DMS153 (cell line): Measurements from ENCODE around the gene SPTLC1.

Experiments used
- DNase-seq: peaks from one replicate; lab custom pipeline; 2025; lab: John Stamatoyannopoulos, UW

Gene SPTLC1

GRCh38 chr9:92094655-92095054 lies 20.6 kb downstream of the SPTLC1 start:
- no peak for DNase-seq

- no peak for DNase-seq
Measured at GRCh38 chr9:92077888-92078287, 37.3 kb downstream of the SPTLC1 start.

- no peak for DNase-seq
Measured at GRCh38 chr9:92071634-92072033, 43.6 kb downstream of the SPTLC1 start.

GRCh38 chr9:92066168-92066567 lies 49.0 kb downstream of the SPTLC1 start:
- no peak for DNase-seq

- no peak for DNase-seq
Measured at GRCh38 chr9:92064711-92065110, 50.5 kb downstream of the SPTLC1 start.

- no peak for DNase-seq
Measured at GRCh38 chr9:92061184-92061583, 54.0 kb downstream of the SPTLC1 start.

GRCh38 chr9:92059661-92060060 lies 55.6 kb downstream of the SPTLC1 start:
- DNase-seq, result no peak

GRCh38 chr9:92058723-92059444 lies 56.3 kb downstream of the SPTLC1 start:
- DNase-seq, result no peak

GRCh38 chr9:92058026-92058425 lies 57.2 kb downstream of the SPTLC1 start:
- no peak for DNase-seq

- no peak for DNase-seq
Measured at GRCh38 chr9:92057226-92057625, 58.0 kb downstream of the SPTLC1 start.

- DNase-seq, result no peak
Measured at GRCh38 chr9:92055624-92056023, 59.6 kb downstream of the SPTLC1 start.

GRCh38 chr9:92048924-92049625 lies 66.1 kb downstream of the SPTLC1 start:
- DNase-seq, result no peak

- no peak for DNase-seq
Measured at GRCh38 chr9:92047500-92047899, 67.7 kb downstream of the SPTLC1 start.

- DNase-seq, result no peak
Measured at GRCh38 chr9:92046676-92047075, 68.5 kb downstream of the SPTLC1 start.

- DNase-seq, result no peak
Measured at GRCh38 chr9:92044936-92045335, 70.3 kb downstream of the SPTLC1 start.

GRCh38 chr9:92043002-92043401 lies 72.2 kb downstream of the SPTLC1 start:
- no peak for DNase-seq

- DNase-seq, result no peak
Measured at GRCh38 chr9:92042260-92042659, 73.0 kb downstream of the SPTLC1 start.

- DNase-seq, result no peak
Measured at GRCh38 chr9:92036756-92037155, 78.5 kb downstream of the SPTLC1 start.

- DNase-seq, result no peak
Measured at GRCh38 chr9:92036411-92036746, 78.8 kb downstream of the SPTLC1 start.

- no peak for DNase-seq
Measured at GRCh38 chr9:92035687-92036410, 79.4 kb downstream of the SPTLC1 start.

- no peak for DNase-seq
Measured at GRCh38 chr9:92035146-92035545, 80.1 kb downstream of the SPTLC1 start.

- DNase-seq, result no peak
Measured at GRCh38 chr9:92033991-92034390, 81.2 kb downstream of the SPTLC1 start.

GRCh38 chr9:92033307-92033706 lies 81.9 kb downstream of the SPTLC1 start:
- DNase-seq, result no peak
